ENCODE measurements around the gene HOXC6. TPM values are rescaled to one million over a fixed set of nuclear protein-coding genes. Genes with fewer than 3 reads are reported as not detected.
A peak's percentile ranks its signal among the peaks of the same experiment; 100 is the strongest.

The HOXC6 gene
- total and polyA plus RNA-seq, 9 of the 15 experiments (the other 6 are each of a cell fraction or from before 2014, with no cell fraction given) = 0.06 to 4.0 (median 1.4) TPM

GRCh38 chr12:54038284-54038870 lies 10.1 kb downstream of the HOXC6 start:
- in situ Hi-C loops (cut with MboI) (loop anchor here (5.0 kb wide), 1 partner anchor 94 kb away; no protein-coding TSS in a partner anchor), intact Hi-C loops (cut with micrococcal nuclease) (no loop called here)
- H3K36me3 ChIP-seq (ENCODE audit: control insufficient read depth, insufficient read depth, low read length) = no peaks in the 10 kb centered on the region
- no peak overlapping the region for H2AFZ ChIP-seq (ENCODE audit: low read depth, low read length)
- H4K20me1 ChIP-seq (replicated peaks; ENCODE audit: control insufficient read depth, insufficient read depth, low read length) = no peaks in the 10 kb centered on the region
- no TSS peak for BruUV-seq (replicated peaks)
- TF ChIP-seq MEF2D (tag; conservative IDR thresholded peaks at IDR 0.05; ENCODE audit: low read depth) = no peak
- TF ChIP-seq IRF2 (CRISPR knock-in tag; IDR thresholded peaks at IDR 0.05) = no peak
- TF ChIP-seq FOXA3 (CRISPR knock-in tag; conservative IDR thresholded peaks at IDR 0.05 in 1 of 2, IDR thresholded peaks at IDR 0.05 in 1 of 2) = no peak
- no peak for TF ChIP-seq WHSC1 (IDR thresholded peaks at IDR 0.05; ENCODE audit: low read length)
- TF ChIP-seq, protein P1, sequence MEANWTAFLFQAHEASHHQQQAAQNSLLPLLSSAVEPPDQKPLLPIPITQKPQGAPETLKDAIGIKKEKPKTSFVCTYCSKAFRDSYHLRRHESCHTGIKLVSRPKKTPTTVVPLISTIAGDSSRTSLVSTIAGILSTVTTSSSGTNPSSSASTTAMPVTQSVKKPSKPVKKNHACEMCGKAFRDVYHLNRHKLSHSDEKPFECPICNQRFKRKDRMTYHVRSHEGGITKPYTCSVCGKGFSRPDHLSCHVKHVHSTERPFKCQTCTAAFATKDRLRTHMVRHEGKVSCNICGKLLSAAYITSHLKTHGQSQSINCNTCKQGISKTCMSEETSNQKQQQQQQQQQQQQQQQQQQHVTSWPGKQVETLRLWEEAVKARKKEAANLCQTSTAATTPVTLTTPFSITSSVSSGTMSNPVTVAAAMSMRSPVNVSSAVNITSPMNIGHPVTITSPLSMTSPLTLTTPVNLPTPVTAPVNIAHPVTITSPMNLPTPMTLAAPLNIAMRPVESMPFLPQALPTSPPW (CRISPR knock-in tag; IDR thresholded peaks at IDR 0.05) = no peak
- TF ChIP-seq RB1 (IDR thresholded peaks at IDR 0.05; ENCODE audit: low read depth) = no peak
- ATAC-seq = no peak
- no peaks in the 10 kb centered on the region for H3K9me3 ChIP-seq (replicated peaks; ENCODE audit: control insufficient read depth, insufficient read depth, low read depth, low read length)
- H3K27me3 ChIP-seq (ENCODE audit: control insufficient read depth in 2 of 2, insufficient read depth in 2 of 2, low read length in 2 of 2) = peaks cover 9 to 13% of the 10 kb centered on the region in 2 experiments; a peak in 2 of 5 replicates
- no peaks in the 10 kb centered on the region for H3K79me2 ChIP-seq (ENCODE audit: control insufficient read depth, insufficient read depth, low read length)
- H3K4me3 ChIP-seq = no peak overlapping the region
- H3K9ac ChIP-seq (ENCODE audit: insufficient read depth in 1 of 2, low read depth in 2 of 2, low read length in 2 of 2) = no peak overlapping the region
- H3K27ac ChIP-seq (ENCODE audit: extremely low read depth, low read depth, low read length) = no peak overlapping the region
- no peak overlapping the region for H3K4me2 ChIP-seq (ENCODE audit: insufficient read depth, low read length)
- peak; percentile 6 for FAIRE-seq
- H3K4me1 ChIP-seq (replicated peaks in 1 of 2; ENCODE audit: control insufficient read depth in 2 of 2, insufficient read depth in 2 of 2, low read length in 2 of 2) = peaks cover 0 to 8% of the 10 kb centered on the region in 2 experiments; a peak in 3 of 5 replicates
- CTCF ChIA-PET (ENCODE audit: low intra/inter-chr PET ratio) = no interaction called here
- DNase-seq (ENCODE audit: extremely low read depth in 1 of 4, low spot score in 3 of 4) = no peak
- H3K9me1 ChIP-seq (ENCODE audit: control insufficient read depth, insufficient read depth, low read length) = no peaks in the 10 kb centered on the region
- 31% methylated on average over 4 of the region's 5 CpGs for WGBS (ENCODE audit: insufficient coverage, low coverage, missing lambda C conversion rate)
- POLR2A ChIA-PET = interaction anchor here (0.5 to 1.1 kb wide), 3 partner anchors 36 to 153 kb away, joined by 3 read pairs; no protein-coding TSS in a partner anchor
